HepG2 (cell line): ENCODE data around the gene INHBC. TPM values are rescaled to one million over a fixed set of nuclear protein-coding genes. Genes with fewer than 3 reads are reported as not detected.

Experiments
- AHR ChIP-seq: IDR thresholded peaks from 2 replicates; pipeline ENCODE4 v1.6.1; 2018; ENCODE audit warnings: missing genetic modification reagents, missing compliant biosample characterization
- FOXM1 ChIP-seq: sonication (generic); formaldehyde crosslinking; IDR thresholded peaks from 2 replicates; pipeline ENCODE4 v1.5.0; 2020; ENCODE audit warnings: missing genetic modification reagents
- HNF4G ChIP-seq, 2 experiments: sonication (generic) in 1 of 2; formaldehyde crosslinking in 1 of 2; IDR thresholded peaks; 2 replicates each; pipeline versions ENCODE4 v1.4.0 to v1.6.1; 2011 to 2020; ENCODE audit warnings: borderline replicate concordance in 2 of 2, low read depth in 2 of 2, mild to moderate bottlenecking in 2 of 2, low read length in 1 of 2, missing genetic modification reagents in 1 of 2, moderate library complexity in 1 of 2
- IRX3 ChIP-seq: sonication (generic); formaldehyde crosslinking; IDR thresholded peaks from 2 replicates; pipeline ENCODE4 v1.8.1; 2023; ENCODE audit warnings: mild to moderate bottlenecking, low read depth, missing genetic modification reagents, borderline replicate concordance
- JUN ChIP-seq: sonication (generic); formaldehyde crosslinking; IDR thresholded peaks from 2 replicates; pipeline ENCODE4 v1.4.0; 2020; ENCODE audit warnings: mild to moderate bottlenecking, missing genetic modification reagents
- KMT2A ChIP-seq: sonication (generic); formaldehyde crosslinking; IDR thresholded peaks from 2 replicates; pipeline ENCODE4 v1.4.0; 2020; ENCODE audit warnings: missing genetic modification reagents
- NKX3-1 ChIP-seq: sonication (generic); formaldehyde crosslinking; IDR thresholded peaks from 2 replicates; pipeline ENCODE4 v1.5.0; 2020; ENCODE audit warnings: missing genetic modification reagents
- PATZ1 ChIP-seq: sonication (generic); formaldehyde crosslinking; IDR thresholded peaks from 2 replicates; pipeline ENCODE4 v1.4.0; 2020; ENCODE audit warnings: missing genetic modification reagents
- PRDM10 ChIP-seq: sonication (generic); formaldehyde crosslinking; IDR thresholded peaks from 2 replicates; pipeline ENCODE4 v1.4.0; 2020; ENCODE audit warnings: low read depth, missing genetic modification reagents
- RARG ChIP-seq: sonication (generic); formaldehyde crosslinking; IDR thresholded peaks from 2 replicates; pipeline ENCODE4 v1.4.0; 2020; ENCODE audit warnings: low read depth, mild to moderate bottlenecking, missing genetic modification reagents
- RERE ChIP-seq: IDR thresholded peaks from 2 replicates; pipeline ENCODE4 v1.6.1; 2016; ENCODE audit warnings: low read depth, missing genetic modification reagents, missing compliant biosample characterization
- TRIM24 ChIP-seq: sonication (generic); formaldehyde crosslinking; IDR thresholded peaks from 2 replicates; pipeline ENCODE4 v1.8.0; 2022; ENCODE audit warnings: mild to moderate bottlenecking, missing genetic modification reagents
- ZFAT ChIP-seq: sonication (generic); formaldehyde crosslinking; conservative IDR thresholded peaks from 2 replicates; pipeline ENCODE4 v1.8.1; 2023; ENCODE audit warnings: missing genetic modification reagents, inconsistent platforms
- ZMYM4 ChIP-seq: sonication (generic); formaldehyde crosslinking; IDR thresholded peaks from 2 replicates; pipeline ENCODE4 v1.8.1; 2023; ENCODE audit warnings: mild to moderate bottlenecking, missing genetic modification reagents
- ZNF329 ChIP-seq: sonication (generic); formaldehyde crosslinking; IDR thresholded peaks from 2 replicates; pipeline ENCODE4 v1.9.0; 2021; ENCODE audit warnings: low read depth, mild to moderate bottlenecking, missing genetic modification reagents
- ZNF674 ChIP-seq: sonication (generic); formaldehyde crosslinking; IDR thresholded peaks from 2 replicates; pipeline ENCODE4 v1.5.0; 2020; ENCODE audit warnings: low read depth, mild to moderate bottlenecking, missing genetic modification reagents
- polyA plus RNA-seq, 8 experiments: library from polyadenylated mRNA; depleted of rRNA in 3 of 8; stranded (reverse) in 7 of 8; unstranded in 1 of 8; fragments of >200 nt; fragmentation: Illumina TruSeq in 4 of 8; extraction: Trizol in 4 of 8; gene quantifications; 2 replicates each; pipeline versions ENCODE4 v1.2.1 to v1.2.3, GENCODE V29; 2011 to 2016; ENCODE audit warnings: low read depth in 4 of 8, missing spikeins in 1 of 8, mixed read lengths in 1 of 8; ENCODE audit not compliant: insufficient read depth in 1 of 8
- total RNA-seq, 5 experiments: library from RNA; depleted of rRNA; stranded (reverse); fragments of >200 nt; fragmentation: Illumina TruSeq; extraction: Trizol; gene quantifications; 2 replicates each; pipeline ENCODE4 v1.2.3, GENCODE V29; 2016; ENCODE audit warnings: low read depth in 1 of 5

Gene INHBC
- total and polyA plus RNA-seq, 2 of the 13 experiments (the other 11 are each of a cell fraction or from before 2014, with no cell fraction given) = 1.8 to 13.8 TPM

- TF ChIP-seq PRDM10 (CRISPR knock-in tag) (no peak), ZFAT (no peak), JUN (CRISPR knock-in tag) (no peak), KMT2A (CRISPR knock-in tag) (no peak), RERE (CRISPR knock-in tag) (no peak), PATZ1 (no peak), HNF4G (IDR thresholded peaks at IDR 0.05; ENCODE audit: borderline replicate concordance, low read depth, low read length) (no peak), HNF4G (CRISPR knock-in tag; IDR thresholded peaks at IDR 0.05; ENCODE audit: borderline replicate concordance, low read depth) (no peak), ZNF674 (no peak), NKX3-1 (CRISPR knock-in tag) (no peak), ZNF329 (CRISPR knock-in tag) (no peak), ZMYM4 (CRISPR knock-in tag) (peak; percentile 24; the same call in 1 of the 2 replicates), TRIM24 (no peak), IRX3 (CRISPR knock-in tag) (no peak), RARG (CRISPR knock-in tag) (no peak), AHR (CRISPR knock-in tag) (no peak), FOXM1 (CRISPR knock-in tag) (no peak)
These were observed 24.6 kb downstream of the INHBC start (continued) for GRCh38 chr12:57459055-57459749.
